Measurements from ENCODE around the gene MMP23B.

GRCh38 chr1:1610796-1611195 lies 21.2 kb upstream of the MMP23B start:
- TF ChIP-seq CTCF (conservative IDR thresholded peaks at IDR 0.05; ENCODE audit: low read length) (no peak), EZH2phosphoT487 (IDR thresholded peaks at IDR 0.05; ENCODE audit: borderline replicate concordance) (no peak)

Data from Loucy (cell line).